ENCODE measurements around the gene CRKL.

CRKL gene

DNA sequence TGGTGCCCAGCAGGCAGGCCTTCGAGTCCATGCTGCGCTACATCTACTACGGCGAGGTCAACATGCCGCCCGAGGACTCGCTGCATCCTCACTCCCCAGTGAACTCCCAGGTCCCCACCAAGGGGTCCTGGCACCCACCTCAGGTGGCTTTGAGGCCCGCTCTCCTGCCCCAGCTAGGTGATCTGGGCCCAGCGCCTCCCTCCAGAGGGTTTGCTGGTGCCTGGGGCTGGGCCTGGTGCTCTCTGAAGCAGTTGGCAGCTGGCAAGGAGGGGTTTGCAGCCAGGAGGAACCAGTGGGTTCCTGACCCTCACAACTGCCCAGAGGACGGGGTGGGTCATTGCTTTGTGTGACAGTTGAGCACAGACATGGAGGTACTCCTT is 78.8 kb downstream of the CRKL start:
- no peak overlapping the region for H3K4me3 ChIP-seq (ENCODE audit: low read depth, low read length)
- TF ChIP-seq, protein P1, sequence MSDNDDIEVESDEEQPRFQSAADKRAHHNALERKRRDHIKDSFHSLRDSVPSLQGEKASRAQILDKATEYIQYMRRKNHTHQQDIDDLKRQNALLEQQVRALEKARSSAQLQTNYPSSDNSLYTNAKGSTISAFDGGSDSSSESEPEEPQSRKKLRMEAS (IDR thresholded peaks at IDR 0.05; ENCODE audit: low read depth, low read length) = no peak
- no peak for TF ChIP-seq POLR2A (IDR thresholded peaks at IDR 0.05; ENCODE audit: extremely low read depth, insufficient read length)
- no peak for TF ChIP-seq MYC (IDR thresholded peaks at IDR 0.05; ENCODE audit: low read depth, low read length)
- TF ChIP-seq, protein P2, sequence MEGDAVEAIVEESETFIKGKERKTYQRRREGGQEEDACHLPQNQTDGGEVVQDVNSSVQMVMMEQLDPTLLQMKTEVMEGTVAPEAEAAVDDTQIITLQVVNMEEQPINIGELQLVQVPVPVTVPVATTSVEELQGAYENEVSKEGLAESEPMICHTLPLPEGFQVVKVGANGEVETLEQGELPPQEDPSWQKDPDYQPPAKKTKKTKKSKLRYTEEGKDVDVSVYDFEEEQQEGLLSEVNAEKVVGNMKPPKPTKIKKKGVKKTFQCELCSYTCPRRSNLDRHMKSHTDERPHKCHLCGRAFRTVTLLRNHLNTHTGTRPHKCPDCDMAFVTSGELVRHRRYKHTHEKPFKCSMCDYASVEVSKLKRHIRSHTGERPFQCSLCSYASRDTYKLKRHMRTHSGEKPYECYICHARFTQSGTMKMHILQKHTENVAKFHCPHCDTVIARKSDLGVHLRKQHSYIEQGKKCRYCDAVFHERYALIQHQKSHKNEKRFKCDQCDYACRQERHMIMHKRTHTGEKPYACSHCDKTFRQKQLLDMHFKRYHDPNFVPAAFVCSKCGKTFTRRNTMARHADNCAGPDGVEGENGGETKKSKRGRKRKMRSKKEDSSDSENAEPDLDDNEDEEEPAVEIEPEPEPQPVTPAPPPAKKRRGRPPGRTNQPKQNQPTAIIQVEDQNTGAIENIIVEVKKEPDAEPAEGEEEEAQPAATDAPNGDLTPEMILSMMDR (IDR thresholded peaks at IDR 0.05; ENCODE audit: low read depth, low read length) = no peak
- no peak for DNase-seq (ENCODE audit: low read depth)

DNA sequence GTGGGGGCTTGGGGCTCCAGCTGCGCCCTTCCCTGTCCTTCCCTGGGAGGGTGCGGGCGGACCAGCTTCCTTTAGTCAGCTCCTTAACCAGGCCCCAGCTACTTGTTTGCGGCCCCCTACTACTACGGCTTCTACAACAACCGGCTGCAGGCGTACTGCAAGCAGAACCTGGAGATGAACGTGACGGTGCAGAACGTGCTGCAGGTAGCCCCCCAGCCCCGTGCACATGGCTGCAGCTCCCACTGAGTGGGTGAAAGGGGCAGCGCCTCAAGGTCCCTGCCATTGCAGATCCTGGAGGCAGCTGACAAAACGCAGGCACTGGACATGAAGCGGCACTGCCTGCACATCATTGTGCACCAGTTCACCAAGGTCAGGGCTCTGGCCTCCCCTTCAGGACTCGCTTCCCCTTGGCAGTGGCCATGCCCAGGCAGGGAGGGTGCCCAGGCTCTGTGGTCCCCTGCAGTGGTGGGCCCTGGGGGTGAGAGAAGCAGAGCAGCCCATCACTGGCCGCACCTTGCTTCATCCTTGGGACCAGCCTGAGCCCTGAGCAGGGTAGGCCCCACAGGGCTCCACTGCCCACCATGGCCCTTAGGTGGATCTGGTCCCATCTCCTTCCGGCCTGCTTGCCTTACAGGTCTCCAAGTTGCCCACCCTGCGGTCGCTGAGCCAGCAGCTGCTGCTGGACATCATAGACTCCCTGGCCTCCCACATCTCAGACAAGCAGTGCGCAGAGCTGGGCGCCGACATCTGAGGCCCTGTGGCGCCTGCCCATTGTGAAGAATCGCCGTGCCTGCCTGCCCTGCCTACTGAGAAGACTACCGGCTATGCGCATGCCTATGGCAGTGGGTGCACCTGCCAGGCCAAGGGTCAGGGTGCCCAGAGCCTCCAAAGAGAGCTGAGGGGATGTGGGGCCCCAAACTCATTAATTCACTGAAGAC is 79.7 kb downstream of the CRKL start:
- TF ChIP-seq, protein P1 (IDR thresholded peaks at IDR 0.05; ENCODE audit: low read depth, low read length) = no peak
- no peak for TF ChIP-seq POLR2A (IDR thresholded peaks at IDR 0.05; ENCODE audit: extremely low read depth, insufficient read length)
- TF ChIP-seq MYC (IDR thresholded peaks at IDR 0.05; ENCODE audit: low read depth, low read length) = no peak
- TF ChIP-seq, protein P2 (IDR thresholded peaks at IDR 0.05; ENCODE audit: low read depth, low read length) = no peak
- no peak overlapping the region for H3K4me3 ChIP-seq (ENCODE audit: low read depth, low read length)
- DNase-seq (ENCODE audit: low read depth) = no peak

DNA sequence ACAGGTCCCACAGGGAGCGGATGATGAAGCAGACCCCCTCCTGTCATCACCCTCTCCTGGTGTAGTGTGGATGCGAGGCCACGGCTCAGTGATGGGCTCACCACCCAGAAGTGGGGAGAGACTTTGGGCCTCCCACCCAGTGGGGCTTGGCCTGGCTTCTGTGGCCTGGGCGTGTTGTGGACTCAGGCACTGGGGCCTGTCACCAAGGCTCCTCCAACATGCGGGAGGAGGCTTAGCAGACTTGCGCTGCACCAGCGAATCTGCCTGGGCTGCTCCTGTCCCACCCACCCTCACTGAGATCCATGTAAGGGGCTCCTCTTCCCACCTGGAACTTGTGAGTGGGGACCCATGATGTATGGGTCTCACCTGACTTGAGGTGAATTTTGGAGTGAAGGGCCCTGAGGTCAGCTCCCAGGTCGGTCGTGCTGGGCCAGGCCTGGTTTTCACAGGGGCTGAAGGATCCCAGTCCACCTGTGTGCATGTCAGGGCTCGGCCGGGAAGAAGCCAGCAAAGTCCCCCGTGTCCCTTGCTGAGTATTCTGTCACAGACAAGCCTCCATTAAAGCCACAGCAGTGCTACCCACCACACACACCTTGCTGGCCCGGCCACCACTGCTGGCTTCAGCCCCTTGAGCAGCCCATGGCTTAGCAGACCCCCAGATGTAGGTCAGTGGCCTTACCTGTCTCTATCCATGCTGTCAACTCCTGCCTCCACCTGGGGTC is 80.5 kb downstream of the CRKL start:
- no peak for DNase-seq (ENCODE audit: low read depth)
- no peak overlapping the region for H3K4me3 ChIP-seq (ENCODE audit: low read depth, low read length)
- TF ChIP-seq POLR2A (IDR thresholded peaks at IDR 0.05; ENCODE audit: extremely low read depth, insufficient read length) (no peak), MYC (IDR thresholded peaks at IDR 0.05; ENCODE audit: low read depth, low read length) (no peak)
- TF ChIP-seq, protein P2 (IDR thresholded peaks at IDR 0.05; ENCODE audit: low read depth, low read length) = no peak
- TF ChIP-seq, protein P1 (IDR thresholded peaks at IDR 0.05; ENCODE audit: low read depth, low read length) = no peak

DNA sequence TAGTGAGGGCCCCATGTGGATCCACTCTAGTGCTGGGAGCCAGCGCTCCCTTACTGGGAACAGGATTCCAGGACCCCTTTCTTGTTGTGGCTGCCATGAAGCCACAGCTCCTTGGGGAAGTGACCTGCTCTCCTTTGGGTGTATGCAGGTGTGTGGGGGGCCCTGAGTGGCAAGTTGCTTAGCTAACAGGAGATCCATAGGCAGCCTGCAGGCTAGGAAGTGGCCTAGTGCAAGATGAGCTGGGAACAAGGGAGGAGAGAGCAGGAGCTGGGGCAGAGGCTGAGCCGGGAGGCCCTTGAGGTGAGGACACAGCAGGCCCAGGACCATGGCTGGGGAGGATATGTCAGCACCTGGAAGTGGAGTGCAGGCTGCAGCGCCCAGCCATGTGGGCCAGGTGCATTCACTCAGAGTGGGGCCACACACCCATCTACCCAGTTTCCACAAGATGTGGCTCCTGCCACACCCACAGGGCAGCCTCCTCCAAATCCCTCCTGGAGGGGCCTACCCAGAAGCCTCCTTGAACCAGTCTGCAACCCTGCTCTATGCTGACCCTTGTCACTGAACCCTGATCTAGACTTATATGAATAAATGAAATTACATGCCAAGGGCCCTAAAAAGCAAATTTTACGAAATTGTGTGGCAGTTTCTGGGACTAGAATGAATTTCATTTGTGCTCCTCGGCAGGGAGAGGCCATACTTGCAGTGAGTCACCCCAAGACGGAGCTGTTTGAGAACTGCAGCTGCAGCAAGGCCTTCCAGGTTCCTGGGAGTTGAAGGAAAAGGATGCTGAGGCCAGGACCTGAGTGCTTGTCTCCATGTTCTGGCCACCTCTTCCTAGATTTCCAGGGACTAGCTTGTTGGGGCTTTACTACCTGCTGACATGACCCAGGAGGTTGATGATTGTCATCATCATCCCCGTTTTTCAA is 81.5 kb downstream of the CRKL start:
- DNase-seq (ENCODE audit: low read depth) = no peak
- TF ChIP-seq POLR2A (IDR thresholded peaks at IDR 0.05; ENCODE audit: extremely low read depth, insufficient read length) = no peak
- TF ChIP-seq, protein P1 (IDR thresholded peaks at IDR 0.05; ENCODE audit: low read depth, low read length) = no peak
- TF ChIP-seq, protein P2 (IDR thresholded peaks at IDR 0.05; ENCODE audit: low read depth, low read length) = no peak
- TF ChIP-seq MYC (IDR thresholded peaks at IDR 0.05; ENCODE audit: low read depth, low read length) = no peak
- H3K4me3 ChIP-seq (ENCODE audit: low read depth, low read length) = no peak overlapping the region

Data from NB4 (cell line).